Gastrocnemius medialis (tissue), 4 donors: ENCODE measurements around the gene SUPT3H.

Experiments used
- CTCF ChIP-seq, 5 experiments: fragments of 450-650 bp in 3 of 5; fragments of 200-600 bp in 2 of 5; sonication (generic) in 2 of 5; IDR thresholded peaks in 4 of 5; conservative IDR thresholded peaks in 1 of 5; 1 replicate in 4 of 5; 2 replicates in 1 of 5; pipeline ENCODE4 v1.5.1; 2016 to 2019; ENCODE audit warnings: antibody characterized with exemption in 5 of 5, mild to moderate bottlenecking in 3 of 5, moderate library complexity in 3 of 5
- POLR2A ChIP-seq, 2 donors: fragments of 450-650 bp; IDR thresholded peaks; one replicate each; pipeline ENCODE4 v1.6.1; 2017; ENCODE audit warnings: antibody characterized with exemption in 2 of 2, mild to moderate bottlenecking in 2 of 2, moderate library complexity in 2 of 2

DNA sequence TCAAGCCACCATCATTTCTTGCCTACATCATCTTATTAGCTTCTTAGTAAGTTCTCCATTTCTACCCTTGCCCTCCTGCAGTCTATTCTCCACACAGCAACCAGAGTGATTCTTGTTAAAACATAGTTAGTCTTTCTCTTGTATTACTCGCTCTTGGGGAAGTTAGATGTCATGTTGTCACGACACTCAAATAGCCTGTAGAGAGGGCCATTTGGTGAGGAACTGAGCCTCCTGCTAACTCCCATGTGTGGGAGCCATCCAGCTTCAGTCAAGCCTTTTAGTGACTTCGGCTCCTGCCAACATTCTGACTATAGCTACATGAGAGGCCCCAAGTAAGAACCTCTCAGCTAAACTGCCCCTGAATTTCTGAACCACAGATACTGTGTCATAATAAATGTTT, 594.8 kb downstream of the SUPT3H start:
- TF ChIP-seq CTCF (IDR thresholded peaks at IDR 0.05 in 4 of 5, conservative IDR thresholded peaks at IDR 0.05 in 1 of 5) (no peak), POLR2A (IDR thresholded peaks at IDR 0.05) (no peak)
